Nephron (organoid): Measurements from ENCODE around the gene SRPK3.

Experiments used
- H3K27ac Mint-ChIP-seq, 3 experiments: 2 replicates each; pipeline ENCODE4 v1.8.0; 2020; ENCODE audit warnings: mixed read lengths in 3 of 3, mild to moderate bottlenecking in 2 of 3, moderate library complexity in 1 of 3
- H3K27me3 Mint-ChIP-seq: 2 replicates; pipeline ENCODE4 v1.8.0; 2021; ENCODE audit warnings: low read depth, mild to moderate bottlenecking, moderate library complexity, mixed read lengths
- H3K36me3 Mint-ChIP-seq: 2 replicates; pipeline ENCODE4 v1.8.0; 2020; ENCODE audit warnings: low read depth, mixed read lengths
- H3K4me1 Mint-ChIP-seq: 2 replicates; pipeline ENCODE4 v1.8.0; 2020; ENCODE audit warnings: mixed read lengths
- H3K4me3 Mint-ChIP-seq, 3 experiments: 2 replicates each; pipeline ENCODE4 v1.8.0; 2020; ENCODE audit warnings: mild to moderate bottlenecking in 3 of 3, mixed read lengths in 3 of 3, moderate library complexity in 2 of 3
- H3K9me3 Mint-ChIP-seq: 2 replicates; pipeline ENCODE4 v1.8.0; 2020; ENCODE audit warnings: mixed read lengths
- CTCF ChIP-seq, 3 experiments: fragments of 200-600 bp; sonication (generic); IDR thresholded peaks; one replicate each; pipeline ENCODE4 v1.5.0; 2021; ENCODE audit warnings: antibody characterized with exemption in 3 of 3; ENCODE audit not compliant: unreplicated experiment in 3 of 3

Gene SRPK3

GRCh38 chrX:153761863-153762262, 19.0 kb upstream of the SRPK3 start:
- TF ChIP-seq CTCF (IDR thresholded peaks at IDR 0.05; ENCODE audit: unreplicated experiment in 3 of 3) = no peak
- H3K27ac Mint-ChIP-seq = no peak overlapping the region
- H3K36me3 Mint-ChIP-seq = no peaks in the 10 kb centered on the region
- peaks cover 4% of the 10 kb centered on the region for H3K27me3 Mint-ChIP-seq
- H3K4me3 Mint-ChIP-seq = no peak overlapping the region
- peaks cover 5% of the 10 kb centered on the region for H3K4me1 Mint-ChIP-seq
- H3K9me3 Mint-ChIP-seq = peaks cover 17% of the 10 kb centered on the region

- TF ChIP-seq CTCF (IDR thresholded peaks at IDR 0.05; ENCODE audit: unreplicated experiment in 3 of 3) = no peak
- no peaks in the 10 kb centered on the region for H3K36me3 Mint-ChIP-seq
- peaks cover 5% of the 10 kb centered on the region for H3K4me1 Mint-ChIP-seq
- peaks cover 10% of the 10 kb centered on the region for H3K9me3 Mint-ChIP-seq
- H3K27me3 Mint-ChIP-seq = peaks cover 4% of the 10 kb centered on the region
- H3K27ac Mint-ChIP-seq = no peak overlapping the region
- H3K4me3 Mint-ChIP-seq = no peak overlapping the region
Measured at GRCh38 chrX:153762626-153763173, 18.1 kb upstream of the SRPK3 start.

- TF ChIP-seq CTCF (IDR thresholded peaks at IDR 0.05; ENCODE audit: unreplicated experiment in 3 of 3) = no peak
- peaks cover 4% of the 10 kb centered on the region for H3K27me3 Mint-ChIP-seq
- peaks cover 5% of the 10 kb centered on the region for H3K4me1 Mint-ChIP-seq
- H3K27ac Mint-ChIP-seq = no peak overlapping the region
- H3K36me3 Mint-ChIP-seq = no peaks in the 10 kb centered on the region
- peaks cover 8% of the 10 kb centered on the region for H3K9me3 Mint-ChIP-seq
- no peak overlapping the region for H3K4me3 Mint-ChIP-seq
Measured at GRCh38 chrX:153763298-153763932, 17.4 kb upstream of the SRPK3 start.

- Mint-ChIP-seq H3K36me3 (no peaks in the 10 kb centered on the region), H3K27ac (no peak within 1 kb of the TSS)
Measured at GRCh38 chrX:153763989-153764755, 16.7 kb upstream of the SRPK3 start, which contains the start of gene PLXNB3. TSS of gene PLXNB3 (plus strand) at chrX:153764249. CDS start at chrX:153765536, 1,287 bp downstream.

GRCh38 chrX:153764786-153765137, 16.1 kb upstream of the SRPK3 start:
- no peaks in the 10 kb centered on the region for H3K36me3 Mint-ChIP-seq
- peaks cover 5% of the 10 kb centered on the region for H3K4me1 Mint-ChIP-seq
- no peak for TF ChIP-seq CTCF (IDR thresholded peaks at IDR 0.05; ENCODE audit: unreplicated experiment in 3 of 3)
- no peak overlapping the region for H3K4me3 Mint-ChIP-seq
- H3K27ac Mint-ChIP-seq = no peak overlapping the region
- peaks cover 8% of the 10 kb centered on the region for H3K9me3 Mint-ChIP-seq
- H3K27me3 Mint-ChIP-seq = peaks cover 4% of the 10 kb centered on the region

More at GRCh38 chrX:153763989-153764755, 16.7 kb upstream of the SRPK3 start, which contains the start of gene PLXNB3:
- Mint-ChIP-seq H3K27me3 (peaks cover 4% of the 10 kb centered on the region), H3K4me1 (peaks cover 5% of the 10 kb centered on the region), H3K4me3 (no peak within 1 kb of the TSS), H3K9me3 (peaks cover 8% of the 10 kb centered on the region)
- TF ChIP-seq CTCF (IDR thresholded peaks at IDR 0.05; ENCODE audit: unreplicated experiment in 3 of 3) = peak; percentile 70 to 73 (median 70)
